ENCODE results near the gene TTC34.

The TTC34 gene

GRCh38 chr1:2822621-2823145 is 21.2 kb upstream of the TTC34 start:
- TF ChIP-seq CTCF (IDR thresholded peaks at IDR 0.05; ENCODE audit: low read depth, low read length) = no peak
- H3K4me3 ChIP-seq (ENCODE audit: low read depth, low read length) = no peak overlapping the region

GRCh38 chr1:2821966-2822620 is 20.6 kb upstream of the TTC34 start:
- TF ChIP-seq CTCF (IDR thresholded peaks at IDR 0.05; ENCODE audit: low read depth, low read length) = no peak
- H3K4me3 ChIP-seq (ENCODE audit: low read depth, low read length) = no peak overlapping the region

- TF ChIP-seq CTCF (IDR thresholded peaks at IDR 0.05; ENCODE audit: low read depth, low read length) = no peak
- H3K4me3 ChIP-seq (ENCODE audit: low read depth, low read length) = no peak overlapping the region
These were observed 20.0 kb upstream of the TTC34 start for GRCh38 chr1:2821373-2821955.

DNA sequence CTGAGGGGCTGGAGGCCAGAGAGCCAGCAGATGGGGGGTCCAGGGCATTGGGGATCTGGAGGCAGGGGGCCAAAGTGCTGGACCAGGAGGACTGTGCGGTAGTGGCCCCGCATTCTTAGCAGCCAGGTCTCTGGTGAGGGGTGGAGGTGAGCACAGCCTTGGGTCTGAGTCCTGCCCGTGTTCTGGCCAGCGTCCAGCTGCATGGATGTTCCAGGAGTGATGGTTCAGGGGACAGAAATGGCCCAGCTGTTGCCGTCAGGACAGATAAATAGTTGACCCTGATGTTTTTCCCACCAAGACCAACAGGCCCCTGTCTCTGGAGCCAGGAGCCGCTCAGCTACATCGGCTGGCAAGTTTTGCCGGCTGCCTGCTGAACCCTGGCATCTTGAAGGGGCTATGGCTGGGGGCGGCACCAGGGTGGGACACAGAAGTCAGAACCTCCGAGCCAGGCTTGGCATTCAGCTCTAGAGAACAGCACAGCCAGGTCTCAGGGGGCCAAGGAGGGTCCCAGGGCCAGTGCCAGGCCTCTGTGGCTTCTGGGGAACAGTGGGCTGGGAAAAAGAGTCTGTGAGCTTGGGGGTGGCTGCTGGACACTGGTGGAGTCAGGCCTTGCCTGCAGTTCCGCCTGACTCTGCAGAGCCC is 19.4 kb upstream of the TTC34 start:
- no peak overlapping the region for H3K4me3 ChIP-seq (ENCODE audit: low read depth, low read length)
- no peak for TF ChIP-seq CTCF (IDR thresholded peaks at IDR 0.05; ENCODE audit: low read depth, low read length)

DNA sequence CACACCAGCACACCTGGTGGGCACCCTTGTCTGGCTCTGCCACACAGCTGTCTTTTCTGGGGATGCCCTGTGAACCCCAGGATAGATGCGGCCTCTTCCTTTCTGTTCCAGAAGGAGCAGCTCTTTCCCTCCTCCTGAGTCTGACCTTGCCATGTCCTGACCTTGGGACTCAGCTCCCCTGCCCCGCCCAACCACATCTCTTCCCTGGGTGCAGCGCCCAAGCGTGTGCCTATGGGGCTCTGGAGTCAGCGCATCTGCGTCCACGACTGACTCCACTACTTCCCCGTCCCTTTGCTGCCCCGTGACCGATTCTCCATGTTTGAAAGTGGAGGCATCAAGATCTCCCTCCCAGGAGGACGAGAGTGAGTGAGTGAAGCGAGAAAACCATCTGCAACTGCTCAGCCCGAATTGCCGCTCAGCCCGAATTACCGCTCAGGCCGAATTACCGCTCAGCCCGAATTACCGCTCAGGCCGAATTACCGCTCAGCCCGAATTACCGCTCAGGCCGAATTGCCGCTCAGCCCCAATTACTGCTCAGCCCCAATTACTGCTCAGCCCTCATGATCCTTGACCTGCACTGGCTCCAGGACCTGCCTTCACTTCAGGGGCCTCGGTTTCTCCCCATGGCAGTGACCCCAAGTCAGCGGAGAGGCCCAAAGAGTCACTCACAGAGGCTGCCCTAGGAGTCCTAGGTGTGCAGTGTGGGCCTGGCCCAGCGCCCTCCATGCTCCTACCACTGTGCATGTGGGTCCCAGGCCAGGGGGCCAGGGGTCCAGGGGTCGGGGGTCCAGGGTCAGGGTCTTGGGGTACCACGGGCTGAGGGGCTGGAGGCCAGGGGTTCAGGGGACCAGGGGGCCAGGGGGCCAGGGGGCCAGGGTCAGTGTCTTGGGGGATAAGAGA is 18.6 kb upstream of the TTC34 start:
- no peak for TF ChIP-seq CTCF (IDR thresholded peaks at IDR 0.05; ENCODE audit: low read depth, low read length)
- no peak overlapping the region for H3K4me3 ChIP-seq (ENCODE audit: low read depth, low read length)

- no peak overlapping the region for H3K4me3 ChIP-seq (ENCODE audit: low read depth, low read length)
- no peak for TF ChIP-seq CTCF (IDR thresholded peaks at IDR 0.05; ENCODE audit: low read depth, low read length)
These were observed 17.9 kb upstream of the TTC34 start for GRCh38 chr1:2819429-2819828.
